NB4 (cell line): Measurements from ENCODE around the gene PPM1L.

Experiments used
- MYC ChIP-seq: IDR thresholded peaks from 2 replicates; pipeline ENCODE4 v1.6.1; 2011; ENCODE audit warnings: low read depth, low read length
- POLR2A ChIP-seq: IDR thresholded peaks from 2 replicates; pipeline ENCODE4 v1.6.1; 2011; ENCODE audit warnings: mild to moderate bottlenecking; ENCODE audit not compliant: insufficient read length; ENCODE audit errors: extremely low read depth
- TF ChIP-seq, protein P1 (sequence below): IDR thresholded peaks from one replicate; pipeline ENCODE4 v1.5.1; 2012; ENCODE audit warnings: low read depth, low read length

DNA sequence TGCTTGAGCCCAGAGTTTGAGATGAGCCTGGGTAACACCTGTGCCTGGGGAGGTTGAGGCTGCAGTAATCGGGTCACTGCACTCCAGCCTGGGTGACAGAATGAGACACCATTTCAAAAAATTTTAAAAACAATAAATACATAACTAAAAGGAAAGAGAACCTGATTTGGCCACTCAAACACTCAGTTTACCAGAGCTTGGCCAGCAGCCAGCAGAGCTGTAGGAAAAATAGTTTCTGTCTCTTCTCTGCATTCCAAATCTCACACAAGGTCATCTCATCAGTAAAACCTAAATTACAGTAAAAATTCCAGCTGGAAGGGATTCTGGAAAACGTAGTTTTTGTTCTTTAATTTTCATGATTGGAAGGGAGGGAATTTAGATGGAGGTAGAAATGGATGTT is 7.8 kb upstream of the PPM1L start:
- TF ChIP-seq, protein P1, sequence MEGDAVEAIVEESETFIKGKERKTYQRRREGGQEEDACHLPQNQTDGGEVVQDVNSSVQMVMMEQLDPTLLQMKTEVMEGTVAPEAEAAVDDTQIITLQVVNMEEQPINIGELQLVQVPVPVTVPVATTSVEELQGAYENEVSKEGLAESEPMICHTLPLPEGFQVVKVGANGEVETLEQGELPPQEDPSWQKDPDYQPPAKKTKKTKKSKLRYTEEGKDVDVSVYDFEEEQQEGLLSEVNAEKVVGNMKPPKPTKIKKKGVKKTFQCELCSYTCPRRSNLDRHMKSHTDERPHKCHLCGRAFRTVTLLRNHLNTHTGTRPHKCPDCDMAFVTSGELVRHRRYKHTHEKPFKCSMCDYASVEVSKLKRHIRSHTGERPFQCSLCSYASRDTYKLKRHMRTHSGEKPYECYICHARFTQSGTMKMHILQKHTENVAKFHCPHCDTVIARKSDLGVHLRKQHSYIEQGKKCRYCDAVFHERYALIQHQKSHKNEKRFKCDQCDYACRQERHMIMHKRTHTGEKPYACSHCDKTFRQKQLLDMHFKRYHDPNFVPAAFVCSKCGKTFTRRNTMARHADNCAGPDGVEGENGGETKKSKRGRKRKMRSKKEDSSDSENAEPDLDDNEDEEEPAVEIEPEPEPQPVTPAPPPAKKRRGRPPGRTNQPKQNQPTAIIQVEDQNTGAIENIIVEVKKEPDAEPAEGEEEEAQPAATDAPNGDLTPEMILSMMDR, result no peak
- TF ChIP-seq POLR2A (no peak), MYC (no peak)
